ENCODE data around the gene CYP46A1.
"Not testable (repeated sequence)": the region's sequence is repeated elsewhere in the genome, so short reads cannot be mapped to it uniquely, and the experiment has no call there.

The CYP46A1 gene

GRCh38 chr14:99657645-99658155 lies 26.4 kb upstream of the CYP46A1 start:
- no peak for DNase-seq (ENCODE audit: low read depth in 2 of 2)

- DNase-seq (ENCODE audit: low read depth in 2 of 2) = no peak
These were observed 25.8 kb upstream of the CYP46A1 start for GRCh38 chr14:99658218-99658845.

GRCh38 chr14:99659333-99659741 lies 24.8 kb upstream of the CYP46A1 start:
- DNase-seq (ENCODE audit: low read depth in 2 of 2) = no peak

- DNase-seq (ENCODE audit: low read depth in 2 of 2) = no peak
These were observed 24.0 kb upstream of the CYP46A1 start for GRCh38 chr14:99660006-99660566.

- DNase-seq (ENCODE audit: low read depth in 2 of 2) = no peak
These were observed 23.3 kb upstream of the CYP46A1 start for GRCh38 chr14:99660794-99661193.

- DNase-seq (ENCODE audit: low read depth in 2 of 2) = not testable (repeated sequence)
These were observed 22.9 kb upstream of the CYP46A1 start for GRCh38 chr14:99661206-99661605.

- DNase-seq (ENCODE audit: low read depth in 2 of 2) = no peak
These were observed 21.3 kb upstream of the CYP46A1 start for GRCh38 chr14:99662846-99663245.

GRCh38 chr14:99663386-99664057 lies 20.6 kb upstream of the CYP46A1 start:
- DNase-seq (ENCODE audit: low read depth in 2 of 2) = no peak

- no peak for DNase-seq (ENCODE audit: low read depth in 2 of 2)
These were observed 19.8 kb upstream of the CYP46A1 start for GRCh38 chr14:99664058-99664936.

GRCh38 chr14:99664937-99665273 lies 19.2 kb upstream of the CYP46A1 start:
- DNase-seq (ENCODE audit: low read depth in 2 of 2) = no peak

- DNase-seq (ENCODE audit: low read depth in 2 of 2) = no peak
These were observed 17.6 kb upstream of the CYP46A1 start for GRCh38 chr14:99666533-99666932.

GRCh38 chr14:99667045-99667444 lies 17.1 kb upstream of the CYP46A1 start:
- DNase-seq (ENCODE audit: low read depth in 2 of 2) = no peak

GRCh38 chr14:99667821-99668220 lies 16.3 kb upstream of the CYP46A1 start:
- no peak for DNase-seq (ENCODE audit: low read depth in 2 of 2)

GRCh38 chr14:99668307-99669295 lies 15.5 kb upstream of the CYP46A1 start:
- no peak for DNase-seq (ENCODE audit: low read depth in 2 of 2)

- DNase-seq (ENCODE audit: low read depth in 2 of 2) = no peak
These were observed 13.5 kb upstream of the CYP46A1 start for GRCh38 chr14:99670361-99671234.

- no peak for DNase-seq (ENCODE audit: low read depth in 2 of 2)
These were observed 12.6 kb upstream of the CYP46A1 start for GRCh38 chr14:99671235-99672224.

GRCh38 chr14:99672506-99673304 lies 11.4 kb upstream of the CYP46A1 start:
- DNase-seq (ENCODE audit: low read depth in 2 of 2) = no peak
